ENCODE data around the gene IL26.
A peak's percentile ranks its signal among the peaks of the same experiment; 100 is the strongest.

The IL26 gene

GRCh38 chr12:68245180-68246021, 19.8 kb upstream of the IL26 start:
- TF ChIP-seq CTCF (IDR thresholded peaks at IDR 0.05; ENCODE audit: insufficient read depth, low read depth, low read length, missing control alignments), result no peak
- no peak overlapping the region for H3K4me3 ChIP-seq (ENCODE audit: low read depth, low read length)

GRCh38 chr12:68242777-68243176, 17.2 kb upstream of the IL26 start:
- DNase-seq (ENCODE audit: low read depth), result no peak
- H3K4me3 ChIP-seq (ENCODE audit: low read depth, low read length), result no peak overlapping the region
- TF ChIP-seq CTCF (IDR thresholded peaks at IDR 0.05; ENCODE audit: insufficient read depth, low read depth, low read length, missing control alignments), result no peak

More at GRCh38 chr12:68245180-68246021, 19.8 kb upstream of the IL26 start:
- no peak for DNase-seq (ENCODE audit: low read depth)

- DNase-seq (ENCODE audit: low read depth), result peak; percentile 88
- peak overlapping the region; percentile 16; the same call in 1 of the 2 replicates for H3K4me3 ChIP-seq (ENCODE audit: low read depth, low read length)
- no peak for TF ChIP-seq CTCF (IDR thresholded peaks at IDR 0.05; ENCODE audit: insufficient read depth, low read depth, low read length, missing control alignments)
Observed at GRCh38 chr12:68240975-68241374, 15.4 kb upstream of the IL26 start.

- no peak overlapping the region for H3K4me3 ChIP-seq (ENCODE audit: low read depth, low read length)
- no peak for TF ChIP-seq CTCF (IDR thresholded peaks at IDR 0.05; ENCODE audit: insufficient read depth, low read depth, low read length, missing control alignments)
- no peak for DNase-seq (ENCODE audit: low read depth)
Observed at GRCh38 chr12:68240079-68240478, 14.5 kb upstream of the IL26 start.

GRCh38 chr12:68239309-68239982, 13.8 kb upstream of the IL26 start:
- TF ChIP-seq CTCF (IDR thresholded peaks at IDR 0.05; ENCODE audit: insufficient read depth, low read depth, low read length, missing control alignments), result no peak
- DNase-seq (ENCODE audit: low read depth), result no peak
- no peak overlapping the region for H3K4me3 ChIP-seq (ENCODE audit: low read depth, low read length)

GRCh38 chr12:68237619-68238018, 12.0 kb upstream of the IL26 start:
- DNase-seq (ENCODE audit: low read depth), result no peak
- H3K4me3 ChIP-seq (ENCODE audit: low read depth, low read length), result no peak overlapping the region
- TF ChIP-seq CTCF (IDR thresholded peaks at IDR 0.05; ENCODE audit: insufficient read depth, low read depth, low read length, missing control alignments), result no peak
